Heart right ventricle (tissue), 16 donors: ENCODE measurements around the gene METTL24. TPM values are rescaled to one million over a fixed set of nuclear protein-coding genes. Genes with fewer than 3 reads are reported as not detected.
A peak's percentile ranks its signal among the peaks of the same experiment; 100 is the strongest.

ENCODE experiments used
- ATAC-seq, 8 donors: fragments of 200-7000 bp; cut with Tn5 transposase; one replicate each; pipeline ENCODE4 v1.9.1; 2020; ENCODE audit warnings: mild to moderate bottlenecking in 8 of 8, moderate library complexity in 8 of 8, moderate number of reproducible peaks in 1 of 8
- DNase-seq, 2 donors: peaks; one replicate each; pipeline ENCODE4 v3.0.0-alpha.2; 2020
- H3K27ac ChIP-seq, 10 donors: fragments of 200-600 bp; sonication (generic) in 2 of 10; one replicate each; pipeline versions ENCODE4 v1.5.0 to v1.8.0; 2020 to 2022; ENCODE audit warnings: mild to moderate bottlenecking in 3 of 10
- H3K27me3 ChIP-seq, 7 donors: fragments of 200-600 bp; one replicate each; pipeline ENCODE4 v1.8.0; 2021 to 2022; ENCODE audit warnings: mild to moderate bottlenecking in 2 of 7
- H3K36me3 ChIP-seq, 9 donors: fragments of 200-600 bp; sonication (generic) in 1 of 9; one replicate each; pipeline versions ENCODE4 v1.5.0 to v1.8.0; 2020 to 2022; ENCODE audit warnings: mild to moderate bottlenecking in 2 of 9
- H3K4me1 ChIP-seq, 9 donors: fragments of 200-600 bp; sonication (generic) in 1 of 9; one replicate each; pipeline versions ENCODE4 v1.5.0 to v1.8.0; 2020 to 2022; ENCODE audit warnings: mild to moderate bottlenecking in 4 of 9
- H3K4me3 ChIP-seq, 10 donors: fragments of 200-600 bp; sonication (generic) in 2 of 10; one replicate each; pipeline versions ENCODE4 v1.5.0 to v1.8.0; 2020 to 2022; ENCODE audit warnings: mild to moderate bottlenecking in 7 of 10, moderate library complexity in 2 of 10
- H3K9me3 ChIP-seq, 11 donors: fragments of 200-600 bp in 10 of 11; sonication (generic) in 2 of 11; one replicate each; pipeline versions ENCODE4 v1.5.0 to v1.8.0; 2013 to 2022; ENCODE audit warnings: mild to moderate bottlenecking in 2 of 11, control low read depth in 1 of 11, moderate library complexity in 1 of 11
- CTCF ChIP-seq, 9 donors: fragments of 200-600 bp; sonication (generic) in 2 of 9; IDR thresholded peaks; one replicate each; pipeline versions ENCODE4 v1.5.0 to v1.8.0; 2021 to 2022; ENCODE audit warnings: antibody characterized with exemption in 9 of 9, mild to moderate bottlenecking in 5 of 9, moderate library complexity in 1 of 9
- WGBS, 2 donors: extraction: QIAGEN DNeasy Blood & Tissue Kit; methylation state at CpG; one replicate each; pipeline ENCODE4 v1.1.7; 2013; ENCODE audit warnings: inconsistent platforms in 1 of 2; 5-methylcytosine and 5-hydroxymethylcytosine counted together
- intact Hi-C, 10 donors: fragments of 100-400 bp; cut with DNase I; formaldehyde crosslinking; loops; one replicate each; pipeline versions ENCODE4 v1.11.1 to v1.14.2; 2022
- polyA plus RNA-seq, 2 donors: library from polyadenylated mRNA; stranded (reverse); fragments of 200-250 nt; gene quantifications; one replicate each; pipeline ENCODE4 v1.2.3, GENCODE V29; 2013
- total RNA-seq, 10 donors: library from RNA; stranded (reverse); fragmentation: NEBNext Ultra II Directional in 3 of 10; extraction: Animal tissue kit (Norgen Biotek cat#: 25700) in 3 of 10; gene quantifications; one replicate each; pipeline versions ENCODE4 v1.2.1 to v1.2.4, GENCODE V29; 2021 to 2023
- donor health status: Arrhythmogenic right ventricular cardiomyopathy.
- donor health status: ischemic (EF 13 %, LVEDD 7.1; RV severe dilation, severe dysfunction).
- donor health status: healthy with polysubstance abuse.
- donor health status: DM: no; HTN: yes; CAD: no.
- donor health status: DM: no; HTN: no; CAD: no.
- donor health status: ischemic (EF 25% LVEDD 6.9; RV normal size, moderate dysfunction).
- donor health status: ischemic (EF 25% LVEDD 5.7; RV mildly dilated, moderate dysfunction).
- donor health status: healthy.
- donor health status: DM: yes; HTN: yes; CAD: no.
- donor health status: Ischemic cardiomyopathy.
- donor health status: ischemic (EF 35%, LVEDD 5.7; RV mildly dilated, moderate dysfunction).
- donor health status: nonischemic (EF 11% LVEDD 7.7; RV severe dilation, severe dysfunction).
- donor health status: DM: yes; HTN: yes; CAD: no.
- donor health status: PGD.
- donor health status: ischemic (EF 29% LVEDD 5.4; RV normal size, mild dysfunction).
- donor health status: nonischemic (EF 23%, LVEDD 6.1; RV moderate dilation, normal function).

The METTL24 gene
- total and polyA plus RNA-seq, 12 donors = 0.07 to 2.4 (median 1.3) TPM; not detected in 1

GRCh38 chr6:110342759-110343158 lies 15.4 kb downstream of the METTL24 start:
- Histone ChIP-seq H3K4me1 (peaks cover 0 to 16% (median 0%) of the 10 kb centered on the region in 9 donors), H3K36me3 (no peaks in the 10 kb centered on the region), H3K27me3 (no peaks in the 10 kb centered on the region), H3K9me3 (no peaks in the 10 kb centered on the region), H3K4me3 (no peak overlapping the region), H3K27ac (no peak overlapping the region)
- intact Hi-C loops = no loop called here
- 91 to 95% methylated on average over 3 of the region's 3 CpGs for WGBS, 2 donors
- no peak for DNase-seq
- TF ChIP-seq CTCF (IDR thresholded peaks at IDR 0.05) = no peak
- ATAC-seq = no peak

DNA sequence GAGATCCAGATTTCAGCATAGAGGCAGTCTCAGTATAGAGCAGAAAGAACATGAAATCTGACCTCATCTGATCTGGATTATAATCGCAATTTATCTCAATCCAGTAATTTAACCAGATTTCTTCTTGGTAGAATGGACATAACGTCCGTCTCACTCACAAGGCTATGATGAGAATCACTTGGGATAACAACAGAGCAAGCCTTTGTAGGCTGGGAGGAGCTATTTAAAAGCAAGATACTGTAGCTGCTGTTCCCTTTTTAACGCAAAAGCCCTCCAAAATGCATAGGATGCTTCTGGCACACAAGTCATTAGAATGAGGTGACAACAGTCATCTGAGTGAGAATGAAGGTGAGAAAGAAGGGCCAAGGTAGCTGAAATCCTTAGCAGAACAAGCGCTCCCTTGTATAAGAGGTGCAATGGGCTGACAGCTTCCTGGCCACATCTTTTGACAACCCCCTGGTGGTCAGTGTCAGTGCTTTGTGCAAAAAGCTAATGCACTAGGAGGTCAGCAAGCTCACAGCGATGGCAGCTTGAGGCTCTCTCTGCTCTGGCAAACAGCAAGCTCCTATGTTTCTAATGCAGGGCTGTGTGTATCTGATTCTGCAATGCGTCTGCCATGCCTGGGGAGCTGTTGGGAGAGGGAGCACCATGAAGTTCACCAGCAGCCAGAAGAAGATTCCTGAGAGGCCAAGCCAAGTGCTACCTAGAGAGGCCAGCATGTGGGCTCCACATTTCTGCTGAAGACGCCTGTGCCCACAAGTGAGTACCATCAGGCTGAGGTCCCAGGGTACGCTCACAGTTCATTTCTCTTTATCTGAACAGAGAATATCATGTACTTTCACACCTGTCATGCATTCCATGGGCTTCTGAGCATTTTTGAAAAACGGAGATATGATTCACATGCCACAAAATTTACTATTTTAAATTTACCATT lies 16.2 kb downstream of the METTL24 start:
- ATAC-seq = peak in 1 of 8 donors; percentile 46
- peaks cover 0 to 16% (median 0%) of the 10 kb centered on the region in 9 donors for H3K4me1 ChIP-seq

DNA sequence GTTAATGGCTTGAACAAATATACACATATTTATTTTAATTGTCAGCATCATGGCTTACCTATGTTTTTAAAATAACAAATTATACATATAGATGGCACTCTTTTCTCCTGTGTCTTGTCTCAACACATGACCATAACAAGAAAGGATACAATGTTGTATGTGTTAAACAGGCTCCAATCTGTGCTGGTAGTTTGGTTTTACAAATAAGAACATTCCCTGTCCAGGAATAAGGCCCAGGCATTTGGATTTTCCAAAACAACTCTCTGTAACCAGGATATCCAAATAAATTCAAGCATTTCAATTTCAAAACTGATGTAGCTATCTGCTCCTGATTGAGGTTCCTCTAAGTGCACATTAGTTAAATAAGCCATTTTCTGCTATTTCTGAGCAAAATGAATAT lies 17.1 kb downstream of the METTL24 start:
- no peaks in the 10 kb centered on the region for H3K27me3 ChIP-seq
- no peaks in the 10 kb centered on the region for H3K36me3 ChIP-seq
- intact Hi-C loops = no loop called here
- no peak for TF ChIP-seq CTCF (IDR thresholded peaks at IDR 0.05)
- peak overlapping the region in 1 of 10 donors; percentile 6 for H3K27ac ChIP-seq
- no peaks in the 10 kb centered on the region for H3K9me3 ChIP-seq
- no peak for DNase-seq
- ATAC-seq = no peak
- H3K4me1 ChIP-seq = peaks cover 0 to 16% (median 0%) of the 10 kb centered on the region in 9 donors
- no peak overlapping the region for H3K4me3 ChIP-seq

More for the DNA sequence above, 16.2 kb downstream of the METTL24 start:
- Histone ChIP-seq H3K27ac (no peak overlapping the region), H3K9me3 (no peaks in the 10 kb centered on the region), H3K27me3 (no peaks in the 10 kb centered on the region), H3K4me3 (no peak overlapping the region), H3K36me3 (no peaks in the 10 kb centered on the region)
- DNase-seq = no peak
- intact Hi-C loops = no loop called here
- 66 to 70% methylated on average over 10 of the region's 10 CpGs for WGBS, 2 donors
- peak in 3 of 9 donors; percentile 18 to 37 (median 29) for TF ChIP-seq CTCF (IDR thresholded peaks at IDR 0.05)

GRCh38 chr6:110340392-110340965 lies 17.7 kb downstream of the METTL24 start:
- no peak for DNase-seq
- Histone ChIP-seq H3K36me3 (no peaks in the 10 kb centered on the region), H3K27ac (peak overlapping the region in 1 of 10 donors; percentile 6), H3K4me1 (peaks cover 0 to 16% (median 0%) of the 10 kb centered on the region in 9 donors), H3K4me3 (no peak overlapping the region), H3K27me3 (no peaks in the 10 kb centered on the region), H3K9me3 (no peaks in the 10 kb centered on the region)
- no peak for TF ChIP-seq CTCF (IDR thresholded peaks at IDR 0.05)
- peak in 1 of 8 donors; percentile 50 for ATAC-seq
- intact Hi-C loops = no loop called here
- WGBS, 2 donors = 57 to 76% methylated on average over 7 of the region's 7 CpGs
